GM23248 (cell line): ENCODE measurements around the gene XRCC2. TPM values are rescaled to one million over a fixed set of nuclear protein-coding genes. Genes with fewer than 3 reads are reported as not detected.
"Not testable (repeated sequence)": the region's sequence is repeated elsewhere in the genome, so short reads cannot be mapped to it uniquely, and the experiment has no call there.

ENCODE experiments used
- DNase-seq: peaks from one replicate; pipeline ENCODE4 v3.0.0-alpha.2; 2015
- H2AFZ ChIP-seq: fragments of 200-600 bp; sonication (generic); 2 replicates; pipeline ENCODE4 v1.6.1; 2016; ENCODE audit warnings: antibody characterized with exemption
- H3F3A ChIP-seq: fragments of 200-600 bp; sonication (generic); 2 replicates; pipeline ENCODE4 v1.6.1; 2016; ENCODE audit warnings: mild to moderate bottlenecking, antibody characterized with exemption, mixed run types; ENCODE audit not compliant: insufficient read depth
- H3K27ac ChIP-seq: fragments of 200-600 bp; sonication (generic); 2 replicates; pipeline ENCODE4 v1.5.1; 2016; ENCODE audit warnings: mild to moderate bottlenecking
- H3K27me3 ChIP-seq: fragments of 200-600 bp; sonication (generic); replicated peaks from 2 replicates; pipeline ENCODE4 v1.6.1; 2016; ENCODE audit warnings: mild to moderate bottlenecking; ENCODE audit not compliant: insufficient read depth
- H3K36me3 ChIP-seq: fragments of 200-600 bp; sonication (generic); 2 replicates; pipeline ENCODE4 v1.6.1; 2016; ENCODE audit warnings: low read depth, mild to moderate bottlenecking
- H3K4me1 ChIP-seq: fragments of 200-600 bp; sonication (generic); 2 replicates; pipeline ENCODE4 v1.6.1; 2016; ENCODE audit warnings: mild to moderate bottlenecking; ENCODE audit not compliant: insufficient read depth
- H3K4me2 ChIP-seq: fragments of 200-600 bp; sonication (generic); one replicate; pipeline ENCODE4 v1.6.1; 2016; ENCODE audit warnings: mild to moderate bottlenecking; ENCODE audit not compliant: unreplicated experiment
- H3K4me3 ChIP-seq: fragments of 200-600 bp; sonication (generic); 2 replicates; pipeline ENCODE4 v1.5.1; 2016; ENCODE audit warnings: mild to moderate bottlenecking
- H3K79me2 ChIP-seq: fragments of 200-600 bp; sonication (generic); 2 replicates; pipeline ENCODE4 v1.6.1; 2016; ENCODE audit warnings: mild to moderate bottlenecking; ENCODE audit not compliant: insufficient read depth
- H3K9ac ChIP-seq: fragments of 200-600 bp; sonication (generic); 2 replicates; pipeline ENCODE4 v1.6.1; 2016; ENCODE audit warnings: mild to moderate bottlenecking
- H3K9me2 ChIP-seq: fragments of 200-600 bp; sonication (generic); 2 replicates; pipeline ENCODE4 v1.6.1; 2016; ENCODE audit warnings: mixed run types, mild to moderate bottlenecking, moderate library complexity; ENCODE audit not compliant: insufficient read depth
- H3K9me3 ChIP-seq: fragments of 200-600 bp; sonication (generic); one replicate; pipeline ENCODE4 v1.6.1; 2017; ENCODE audit warnings: low read depth
- H4K20me1 ChIP-seq: fragments of 200-600 bp; sonication (generic); 2 replicates; pipeline ENCODE4 v1.6.0; 2016; ENCODE audit not compliant: insufficient read depth
- EZH2 ChIP-seq: fragments of 200-600 bp; sonication (generic); IDR thresholded peaks from 2 replicates; pipeline ENCODE4 v1.6.1; 2018; ENCODE audit warnings: antibody characterized with exemption, mild to moderate bottlenecking; ENCODE audit not compliant: insufficient read depth, poor library complexity, severe bottlenecking
- EZH2phosphoT487 ChIP-seq: fragments of 200-600 bp; sonication (generic); IDR thresholded peaks from 2 replicates; pipeline ENCODE4 v1.6.1; 2018; ENCODE audit warnings: antibody characterized with exemption, moderate library complexity, mild to moderate bottlenecking, low read depth; ENCODE audit not compliant: insufficient read depth
- WGBS, 2 experiments: methylation state at CpG; one replicate each; pipeline ENCODE4 v1.1.6; 2015 to 2017; ENCODE audit warnings: low lambda C conversion rate in 2 of 2, low coverage in 1 of 2; ENCODE audit errors: missing lambda C conversion rate in 2 of 2; 5-methylcytosine and 5-hydroxymethylcytosine counted together
- in situ Hi-C: fragments of 300-500 bp; cut with MboI; formaldehyde crosslinking; loops from 2 replicates; pipeline ENCODE4 v1.15.0; 2020
- polyA plus RNA-seq: library from polyadenylated mRNA; unstranded; fragments of >200 nt; fragmentation: Nextera tagmentation; extraction: Ambion mirVana; gene quantifications from 2 replicates; pipeline ENCODE4 v1.2.1, GENCODE V29; 2016
- total RNA-seq: library from RNA; depleted of rRNA; stranded (reverse); fragments of >200 nt; shearing (Covaris generic); gene quantifications from 2 replicates; pipeline ENCODE4 v1.2.3, GENCODE V29; 2014

XRCC2 gene
- total and polyA plus RNA-seq, 2 experiments from 2014 or later: 1.1 to 1.4 TPM

DNA sequence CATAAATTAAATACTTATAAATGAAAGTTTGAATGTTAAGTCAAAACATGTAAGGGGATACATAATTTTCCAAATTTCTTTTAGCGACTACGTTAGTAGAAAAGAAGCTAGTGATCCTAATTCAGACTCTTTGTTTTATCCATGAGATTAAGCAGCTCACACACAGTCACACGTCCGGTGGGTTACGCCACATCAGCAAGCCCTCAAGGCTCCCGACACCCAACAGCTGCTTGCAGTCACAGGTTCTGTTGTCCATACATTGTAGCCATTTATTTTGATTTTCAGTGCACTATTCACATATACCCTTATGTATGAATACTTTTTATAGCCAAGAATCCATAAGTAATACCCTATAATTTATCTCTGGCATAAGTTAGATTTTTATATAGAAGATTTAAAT lies 39.5 kb downstream of the XRCC2 start:
- no peaks in the 10 kb centered on the region for H4K20me1 ChIP-seq
- no peak for DNase-seq
- no peak overlapping the region for H3K4me2 ChIP-seq

DNA sequence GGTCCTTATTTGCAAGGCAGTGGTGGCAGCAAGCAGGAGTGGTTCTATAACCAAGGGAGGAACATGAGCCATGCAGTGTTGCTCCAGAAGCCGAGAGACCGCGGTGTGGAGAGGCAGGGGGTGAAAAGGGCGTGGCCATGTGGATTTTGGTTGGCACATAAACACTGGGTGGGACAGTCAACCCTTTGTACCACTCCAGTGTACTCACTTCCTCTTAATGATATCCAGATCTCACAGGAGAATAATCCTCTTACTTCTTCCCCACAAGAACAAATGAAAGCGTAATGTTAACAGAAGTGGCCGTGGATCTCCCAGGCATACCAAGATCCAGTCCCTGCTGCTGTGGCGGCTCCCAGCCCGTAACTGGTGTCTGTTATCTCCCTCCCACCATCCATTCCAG lies 42.4 kb downstream of the XRCC2 start:
- H3K9me2 ChIP-seq: no peaks in the 10 kb centered on the region
- H3K79me2 ChIP-seq: no peaks in the 10 kb centered on the region
- 54 to 59% methylated on average over 8 of the region's 8 CpGs for WGBS, 2 experiments
- no peaks in the 10 kb centered on the region for H3K4me1 ChIP-seq
- no peaks in the 10 kb centered on the region for H3K9me3 ChIP-seq
- H3K9ac ChIP-seq: no peak overlapping the region
- H3K36me3 ChIP-seq: no peaks in the 10 kb centered on the region
- DNase-seq: no peak
- H3K27me3 ChIP-seq: no peaks in the 10 kb centered on the region
- no peak overlapping the region for H3K4me3 ChIP-seq
- no peaks in the 10 kb centered on the region for H3F3A ChIP-seq
- H3K27ac ChIP-seq: no peak overlapping the region
- no peak overlapping the region for H3K4me2 ChIP-seq
- in situ Hi-C loops: no loop called here
- H4K20me1 ChIP-seq: no peaks in the 10 kb centered on the region
- H2AFZ ChIP-seq: no peak overlapping the region
- TF ChIP-seq EZH2 (no peak), EZH2phosphoT487 (no peak)

More for the DNA sequence above, 39.5 kb downstream of the XRCC2 start:
- no peaks in the 10 kb centered on the region for H3K9me2 ChIP-seq
- H3F3A ChIP-seq: no peaks in the 10 kb centered on the region
- H3K27ac ChIP-seq: no peak overlapping the region
- 74 to 76% methylated on average over 6 of the region's 6 CpGs for WGBS, 2 experiments
- no peak for TF ChIP-seq EZH2phosphoT487
- no peak for TF ChIP-seq EZH2
- H2AFZ ChIP-seq: no peak overlapping the region
- H3K4me1 ChIP-seq: no peaks in the 10 kb centered on the region
- H3K9me3 ChIP-seq: no peaks in the 10 kb centered on the region
- H3K27me3 ChIP-seq: no peaks in the 10 kb centered on the region
- no peak overlapping the region for H3K4me3 ChIP-seq
- no peaks in the 10 kb centered on the region for H3K36me3 ChIP-seq
- in situ Hi-C loops: no loop called here
- H3K9ac ChIP-seq: no peak overlapping the region
- no peaks in the 10 kb centered on the region for H3K79me2 ChIP-seq

GRCh38 chr7:152633072-152633471 lies 42.9 kb downstream of the XRCC2 start:
- no peaks in the 10 kb centered on the region for H3K9me2 ChIP-seq
- H3K9ac ChIP-seq: no peak overlapping the region
- in situ Hi-C loops: no loop called here
- H3K79me2 ChIP-seq: no peaks in the 10 kb centered on the region
- H3K4me1 ChIP-seq: no peaks in the 10 kb centered on the region
- H3K9me3 ChIP-seq: no peaks in the 10 kb centered on the region
- H4K20me1 ChIP-seq: no peaks in the 10 kb centered on the region
- no peak for TF ChIP-seq EZH2phosphoT487
- TF ChIP-seq EZH2: no peak
- no peak overlapping the region for H2AFZ ChIP-seq
- no peak for DNase-seq
- no peak overlapping the region for H3K4me3 ChIP-seq
- H3K36me3 ChIP-seq: no peaks in the 10 kb centered on the region
- H3F3A ChIP-seq: no peaks in the 10 kb centered on the region
- WGBS, 2 experiments: 82 to 83% methylated on average over 8 of the region's 8 CpGs
- H3K27me3 ChIP-seq: no peaks in the 10 kb centered on the region
- H3K4me2 ChIP-seq: no peak overlapping the region
- no peak overlapping the region for H3K27ac ChIP-seq

DNA sequence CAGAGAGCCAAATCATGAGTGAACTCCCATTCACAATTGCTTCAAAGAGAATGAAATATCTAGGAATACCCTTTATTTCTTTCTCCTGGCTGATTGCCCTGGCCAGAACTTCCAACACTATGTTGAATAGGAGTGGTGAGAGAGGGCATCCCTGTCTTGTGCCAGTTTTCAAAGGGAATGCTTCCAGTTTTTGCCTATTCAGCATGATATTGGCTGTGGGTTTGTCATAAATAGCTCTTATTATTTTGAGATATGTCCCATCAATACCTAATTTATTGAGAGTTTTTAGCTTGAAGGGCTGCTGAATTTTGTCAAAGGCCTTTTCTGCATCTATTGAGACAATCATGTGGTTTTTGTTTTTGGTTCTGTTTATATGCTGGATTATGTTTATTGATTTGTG lies 47.2 kb downstream of the XRCC2 start:
- H3K4me2 ChIP-seq, H3K9me2 ChIP-seq, H3F3A ChIP-seq, in situ Hi-C loops, H3K36me3 ChIP-seq, H3K9me3 ChIP-seq, H3K9ac ChIP-seq, H3K27me3 ChIP-seq, H3K4me1 ChIP-seq, DNase-seq, H2AFZ ChIP-seq, H4K20me1 ChIP-seq, H3K79me2 ChIP-seq, H3K4me3 ChIP-seq, H3K27ac ChIP-seq: not testable (repeated sequence)

DNA sequence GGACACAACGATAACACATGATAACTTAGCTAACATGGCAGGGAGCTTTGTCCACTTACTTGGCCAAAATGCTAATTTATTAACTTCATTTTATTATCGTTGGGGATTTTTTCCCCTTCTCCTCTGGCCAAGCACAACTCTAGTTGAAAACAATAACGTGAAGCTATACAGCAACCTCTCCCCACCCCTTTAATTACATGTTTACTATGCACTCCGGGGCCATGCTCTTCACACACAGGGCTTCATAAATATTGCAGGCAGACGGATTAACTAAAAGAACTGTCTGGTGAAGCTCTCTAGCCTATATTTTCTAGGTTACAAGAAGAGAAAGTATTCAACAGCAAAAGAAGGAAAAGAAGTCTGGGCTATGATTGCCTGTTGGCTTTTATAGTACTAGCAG lies 51.7 kb downstream of the XRCC2 start:
- Histone ChIP-seq H3K9ac (no peak overlapping the region), H3K36me3 (no peaks in the 10 kb centered on the region), H2AFZ (no peak overlapping the region), H4K20me1 (no peaks in the 10 kb centered on the region), H3K9me3 (no peaks in the 10 kb centered on the region), H3K79me2 (no peaks in the 10 kb centered on the region), H3K4me2 (no peak overlapping the region), H3K27ac (no peak overlapping the region), H3K27me3 (no peaks in the 10 kb centered on the region), H3K4me3 (no peak overlapping the region), H3F3A (no peaks in the 10 kb centered on the region), H3K9me2 (no peaks in the 10 kb centered on the region), H3K4me1 (no peaks in the 10 kb centered on the region)
- TF ChIP-seq EZH2phosphoT487: no peak
- TF ChIP-seq EZH2: no peak
- WGBS, 2 experiments: 35 to 36% methylated on average over 5 of the region's 5 CpGs
- in situ Hi-C loops: no loop called here
- no peak for DNase-seq
